CD4-positive, alpha-beta T cell treated with Interleukin-15 for 4 hours (primary cell): ENCODE measurements around the gene LSM10.

Experiments
- DNase-seq: peaks from one replicate; pipeline ENCODE4 v3.0.0-alpha.2; 2020; ENCODE audit warnings: low spot score

The LSM10 gene

DNA sequence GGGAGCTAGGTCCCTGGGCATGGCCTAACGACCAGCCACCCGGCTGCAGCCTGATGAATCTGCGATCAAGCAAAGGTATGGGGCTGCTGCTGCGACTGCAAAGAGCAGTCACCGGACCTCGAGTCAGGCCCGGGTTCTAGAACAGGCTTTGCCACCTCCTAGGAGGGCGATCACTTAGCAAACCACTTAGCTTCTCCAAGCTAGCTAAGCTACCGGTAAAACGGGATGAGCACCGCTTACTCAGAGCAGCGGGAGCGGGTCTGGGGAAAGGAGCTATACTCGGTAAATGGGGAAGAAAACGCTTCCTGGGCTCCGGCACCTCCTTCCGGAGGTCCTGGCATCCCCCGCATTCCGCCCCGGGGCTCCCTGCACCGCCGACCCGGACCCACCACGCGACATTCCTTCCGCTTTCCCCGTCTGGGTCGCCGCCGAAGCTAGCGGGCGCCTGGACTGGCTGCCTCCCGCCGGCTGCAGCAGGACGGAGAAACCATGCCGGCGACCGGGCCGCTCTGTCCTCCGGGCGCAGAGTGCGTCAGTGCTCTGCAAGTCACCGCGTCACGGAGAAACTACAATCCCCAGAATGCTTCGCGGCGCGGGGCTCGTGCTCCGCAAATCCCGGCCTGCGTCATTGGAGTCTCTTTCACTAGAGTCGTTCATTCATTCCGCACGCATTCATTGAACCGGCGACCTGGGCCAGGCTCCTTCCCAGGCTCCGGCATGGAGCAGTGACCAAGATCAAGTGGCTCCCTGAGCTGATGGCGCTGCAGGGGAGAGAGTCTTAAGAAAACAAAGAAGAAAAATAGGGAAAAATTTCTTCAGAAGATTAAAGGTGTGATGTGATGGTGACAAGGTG, at the start of gene LSM10:
Gene LSM10, minus strand, starts transcription at position 531 of the 853 bp plus-strand sequence. CDS start 3,779 bp downstream, outside the sequence.
- peak; percentile 88 for DNase-seq

DNA sequence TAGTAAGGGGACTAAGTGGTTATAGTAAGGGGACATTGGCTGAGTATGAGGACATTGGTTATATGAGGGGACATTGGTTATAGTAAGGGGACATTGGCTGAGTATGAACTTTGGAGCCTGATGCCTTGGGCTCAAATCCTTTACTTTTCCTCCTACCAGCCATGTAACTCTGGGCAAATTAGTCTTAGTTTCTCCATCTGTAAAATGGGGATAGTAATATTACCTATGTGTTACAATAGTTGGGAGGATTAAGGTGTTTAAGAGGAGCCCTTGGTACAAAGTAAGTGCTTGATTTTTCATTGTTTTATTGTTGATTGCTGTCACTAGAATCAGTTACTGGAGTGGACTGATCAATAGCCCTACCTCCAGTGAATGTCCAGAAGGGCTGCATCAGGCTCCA, 49.7 kb upstream of the LSM10 start:
- no peak for DNase-seq

DNA sequence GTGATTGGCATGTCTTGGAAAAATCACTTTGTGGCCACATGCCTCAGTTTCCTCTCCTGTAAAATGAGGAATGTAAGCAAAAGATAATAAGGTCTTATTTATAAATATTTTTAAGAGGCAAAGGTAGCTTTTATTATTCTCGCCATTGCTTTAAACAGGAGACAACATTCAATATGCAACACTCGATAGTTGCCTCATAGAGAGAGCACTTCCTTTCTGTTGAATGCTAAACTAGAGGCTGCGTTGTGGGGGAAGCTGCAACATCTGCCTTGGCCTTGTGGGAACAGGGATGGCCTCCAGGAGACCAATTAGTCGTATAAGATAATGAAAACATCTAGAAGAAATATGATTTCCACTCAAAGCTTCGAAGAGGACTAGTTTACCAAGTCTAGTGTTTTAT, 49.0 kb upstream of the LSM10 start:
- DNase-seq: no peak

DNA sequence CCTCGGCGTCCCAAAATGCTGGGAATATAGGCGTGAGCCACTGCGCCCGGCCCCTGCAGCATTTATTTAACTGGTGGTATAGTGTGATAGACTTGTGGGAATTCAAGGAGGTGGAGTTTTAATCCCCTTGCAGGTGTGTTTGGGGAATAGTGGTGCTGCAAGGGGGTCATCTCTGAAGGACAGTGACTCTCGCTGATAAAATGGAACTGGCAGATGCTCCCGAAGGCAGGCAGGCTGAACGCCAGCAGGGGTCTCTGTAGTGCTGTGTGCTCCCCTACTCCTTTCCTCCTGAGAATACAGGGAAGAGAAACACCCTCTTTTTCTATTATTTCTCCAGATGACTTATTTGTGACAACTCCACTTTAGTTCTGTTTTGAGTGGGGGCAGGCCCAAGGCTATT, 48.6 kb upstream of the LSM10 start:
- DNase-seq: no peak

DNA sequence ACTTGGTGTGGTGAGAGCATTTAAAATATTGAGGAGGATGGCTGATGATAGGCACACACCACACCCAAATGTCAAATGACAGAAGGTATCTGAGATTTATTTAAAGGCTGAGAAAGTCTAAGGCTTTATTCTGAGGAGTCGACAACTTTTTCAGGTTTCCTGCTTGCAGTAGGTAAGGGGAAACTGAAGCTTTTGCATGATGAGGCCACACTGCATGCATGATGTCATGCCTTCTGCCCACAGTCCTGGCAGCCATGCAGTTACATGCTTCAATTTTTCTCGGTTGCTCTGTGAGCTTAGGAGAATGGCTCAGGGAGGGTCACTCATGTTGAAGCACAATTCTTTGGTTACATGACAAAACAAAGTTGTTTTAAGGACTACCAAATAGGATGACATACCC, 45.6 kb upstream of the LSM10 start:
- no peak for DNase-seq

DNA sequence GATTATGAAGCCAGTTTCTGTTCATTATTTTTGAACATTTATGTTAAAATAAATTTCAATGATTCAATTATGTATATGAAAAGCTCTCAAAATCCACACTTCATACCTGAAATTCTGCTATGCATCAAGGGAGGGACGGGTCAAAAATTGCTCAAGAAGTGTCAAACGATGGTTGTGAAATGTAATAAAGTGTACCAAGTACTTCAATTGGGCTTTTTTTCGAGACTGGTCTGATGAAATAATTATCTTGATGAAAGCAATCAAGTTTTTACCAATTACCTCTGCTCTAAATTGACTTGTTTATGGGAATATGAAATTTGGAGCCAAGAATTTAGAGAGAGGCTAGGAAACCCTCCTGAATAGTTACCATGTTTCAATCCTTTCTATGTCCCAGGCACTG, 44.6 kb upstream of the LSM10 start:
- DNase-seq: no peak

DNA sequence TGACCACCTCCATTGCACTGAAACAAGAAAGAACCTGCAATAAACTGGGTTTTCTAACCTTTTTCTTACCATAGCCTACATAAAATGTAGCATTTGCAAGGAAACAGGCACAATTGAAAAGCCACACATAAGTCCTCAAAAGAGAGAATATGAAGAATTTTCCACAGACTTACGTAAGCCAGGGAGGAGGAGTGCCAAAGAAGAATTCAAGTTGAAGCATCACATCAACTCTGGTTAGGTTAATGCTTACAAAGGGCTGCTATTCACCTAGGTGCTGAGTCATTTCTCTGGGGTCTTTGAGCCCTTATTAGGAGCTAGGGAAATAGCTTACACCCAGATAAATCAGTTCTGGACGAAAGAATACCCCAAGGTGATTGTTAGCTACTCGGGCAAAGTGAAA, 42.9 kb upstream of the LSM10 start:
- no peak for DNase-seq

DNA sequence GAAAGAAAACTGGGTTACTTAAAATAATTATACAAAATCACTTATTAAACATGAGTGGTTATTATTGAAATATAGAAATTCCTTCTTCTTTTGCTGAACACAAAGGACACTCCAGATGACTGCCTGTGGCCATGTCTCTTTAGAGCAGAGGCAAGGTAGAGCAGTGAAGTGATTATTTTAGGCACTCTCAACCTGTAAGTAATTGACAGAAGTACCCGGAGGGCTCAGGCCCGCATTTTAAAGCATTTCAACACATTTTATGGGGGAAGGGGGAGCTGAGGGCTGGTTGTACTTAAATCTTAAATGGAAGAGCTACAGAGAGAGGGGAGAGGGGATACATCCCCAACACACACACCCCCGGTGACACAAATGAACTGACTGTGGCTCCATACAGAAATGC, 42.3 kb upstream of the LSM10 start:
- DNase-seq: no peak

DNA sequence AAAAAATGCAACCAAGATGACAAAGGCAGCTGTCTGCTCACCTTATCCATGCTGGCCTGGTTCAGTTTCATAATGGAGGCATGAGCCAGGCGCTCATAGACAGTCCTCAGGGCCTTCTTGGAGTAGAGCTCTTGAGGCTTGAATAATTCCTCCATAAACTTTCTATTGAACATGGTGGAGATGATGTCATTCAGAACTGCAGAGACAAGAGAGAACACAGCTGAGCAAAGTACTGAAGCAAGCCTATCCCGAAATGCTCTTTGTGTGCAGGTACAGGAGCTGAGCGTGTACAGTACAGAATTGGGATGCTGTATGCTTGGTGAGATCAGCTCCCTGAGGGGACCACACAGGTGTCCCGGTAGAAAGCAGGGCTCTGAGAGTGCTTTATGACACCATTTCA, 41.0 kb upstream of the LSM10 start:
- no peak for DNase-seq

DNA sequence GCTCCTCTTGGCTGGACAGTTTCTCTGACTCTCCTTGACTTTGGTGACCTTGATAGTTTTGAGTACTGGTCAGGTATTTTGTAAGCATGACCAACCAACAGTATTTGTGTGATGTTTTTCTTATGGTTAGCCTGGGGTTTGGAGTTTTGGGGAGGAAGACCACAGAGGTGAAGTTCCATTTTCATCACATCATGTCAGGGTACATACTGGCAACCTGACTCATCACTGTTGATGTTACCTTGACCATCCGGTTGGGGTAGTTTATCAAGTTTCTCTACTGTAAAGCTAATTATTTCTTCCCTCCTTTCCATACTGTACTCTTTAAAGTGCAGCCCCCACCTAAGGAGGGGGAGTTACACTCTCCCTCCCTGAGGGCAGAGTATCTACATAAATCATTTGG, 39.1 kb upstream of the LSM10 start:
- DNase-seq: no peak

DNA sequence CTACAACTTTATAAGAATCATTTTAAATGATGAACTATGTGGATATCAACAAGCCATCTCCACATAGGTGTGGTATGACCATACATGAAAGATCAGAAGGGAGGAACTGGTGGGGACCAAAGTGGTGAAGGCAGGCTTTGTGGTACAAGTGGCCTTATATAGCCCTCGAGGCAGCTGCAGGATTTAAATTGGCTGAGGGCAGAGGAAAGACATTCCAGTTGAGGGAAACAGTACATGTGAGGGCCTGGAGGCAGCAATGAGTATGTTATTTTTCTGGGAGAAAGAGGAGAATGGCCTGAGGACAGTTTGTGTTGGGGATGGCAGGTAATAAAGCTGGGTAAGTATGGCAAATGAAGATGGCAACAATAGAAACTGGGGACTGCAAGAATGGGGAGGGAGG, 35.4 kb upstream of the LSM10 start:
- no peak for DNase-seq

DNA sequence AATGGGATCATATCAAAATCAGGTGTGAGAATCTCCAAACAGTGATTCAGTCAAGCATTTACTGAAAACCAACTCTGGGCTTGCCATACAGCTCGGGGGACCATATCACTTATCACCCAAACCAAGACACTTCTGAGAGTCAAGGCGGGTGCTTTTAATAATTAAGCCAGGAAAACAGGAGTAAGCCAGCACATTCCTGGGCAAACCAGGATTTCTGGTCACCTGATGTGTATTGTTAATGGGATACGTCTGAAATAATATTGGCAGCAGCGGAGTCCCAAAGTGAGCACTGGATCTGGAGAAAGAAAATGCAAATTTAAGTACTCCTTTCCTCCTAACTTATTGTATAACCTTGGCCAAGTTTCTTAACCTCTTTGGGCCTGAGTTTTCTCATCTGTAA, 34.9 kb upstream of the LSM10 start:
- no peak for DNase-seq

DNA sequence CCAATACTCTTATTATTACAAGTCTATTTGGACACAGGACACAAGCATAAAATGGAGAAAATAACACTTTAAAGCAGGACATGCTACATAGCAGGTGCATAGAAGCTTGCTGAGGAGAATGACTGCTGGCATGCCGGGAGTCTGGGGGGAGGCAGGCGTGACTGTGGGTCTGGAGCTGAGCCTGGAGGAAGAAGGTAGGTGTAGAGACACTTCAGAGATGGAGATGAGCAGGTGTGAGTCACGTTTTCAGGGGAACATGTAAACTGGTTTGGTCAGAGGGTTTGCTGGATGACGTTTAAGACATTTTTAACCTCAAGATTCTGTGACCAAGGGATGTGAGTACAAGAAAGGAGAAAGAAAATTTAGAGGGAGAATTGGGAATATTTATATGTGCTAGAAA, 28.1 kb upstream of the LSM10 start:
- no peak for DNase-seq

DNA sequence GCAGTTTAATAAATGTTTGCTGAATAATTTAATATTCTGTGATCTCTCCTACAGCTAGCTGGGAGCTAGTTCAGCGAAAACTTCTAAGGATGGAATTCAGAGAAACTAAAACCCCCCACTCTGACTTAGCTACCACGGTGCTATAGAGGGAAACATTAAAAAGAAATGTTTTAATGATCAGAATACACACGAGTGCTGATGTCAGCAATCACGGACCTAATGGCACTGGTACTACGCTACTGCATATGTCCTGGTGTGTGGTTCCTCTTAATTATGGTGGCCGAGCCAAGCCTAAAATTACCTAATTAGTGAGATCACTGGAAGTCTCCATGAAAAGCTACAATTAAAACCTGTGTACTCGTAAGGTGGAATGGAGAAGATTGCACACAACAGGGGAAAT, 23.9 kb upstream of the LSM10 start:
- DNase-seq: no peak

DNA sequence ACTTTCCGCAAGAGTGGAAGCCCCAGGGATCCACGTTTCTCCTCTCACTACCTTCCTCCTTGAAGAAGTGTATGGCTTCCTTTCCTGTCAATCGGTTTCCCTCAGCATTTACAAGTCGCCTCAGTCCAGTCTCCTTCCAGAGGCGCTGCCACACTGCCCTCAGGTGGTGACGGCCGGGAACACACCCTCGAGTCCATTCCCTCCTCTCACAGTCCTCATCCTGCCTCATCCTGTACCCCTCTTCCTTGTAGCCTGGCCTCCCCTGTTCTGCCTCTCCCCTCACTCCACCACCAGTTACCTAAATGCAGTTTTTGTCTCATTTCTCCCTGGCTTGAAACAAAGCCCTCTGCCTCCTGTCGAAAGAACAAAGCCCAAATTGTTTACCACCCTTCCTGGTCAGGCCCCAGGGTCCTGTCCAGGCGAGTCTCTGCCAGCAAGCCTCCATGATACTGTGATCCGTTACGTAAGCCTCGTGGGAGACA, 23.2 kb upstream of the LSM10 start:
- DNase-seq: peak; percentile 90

DNA sequence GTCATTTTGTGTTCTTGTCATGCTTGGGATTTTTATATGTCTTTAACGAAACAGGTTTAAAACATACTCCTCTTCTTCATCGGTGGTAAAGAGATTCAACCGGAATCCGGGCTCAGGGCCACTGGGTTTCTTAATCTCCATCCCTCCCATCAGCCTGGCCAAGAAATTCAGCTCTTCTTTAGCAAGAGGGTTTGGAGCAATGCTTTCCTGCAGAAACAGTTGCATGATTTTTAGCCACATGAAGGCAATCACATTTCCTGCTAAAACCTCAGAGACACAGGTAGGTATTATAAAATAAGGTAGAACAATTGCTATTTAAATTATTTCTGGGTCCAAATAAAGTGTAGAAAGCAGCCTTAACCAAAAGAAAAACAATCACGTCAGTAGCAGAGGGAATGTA, 22.7 kb upstream of the LSM10 start:
- peak; percentile 5 for DNase-seq

DNA sequence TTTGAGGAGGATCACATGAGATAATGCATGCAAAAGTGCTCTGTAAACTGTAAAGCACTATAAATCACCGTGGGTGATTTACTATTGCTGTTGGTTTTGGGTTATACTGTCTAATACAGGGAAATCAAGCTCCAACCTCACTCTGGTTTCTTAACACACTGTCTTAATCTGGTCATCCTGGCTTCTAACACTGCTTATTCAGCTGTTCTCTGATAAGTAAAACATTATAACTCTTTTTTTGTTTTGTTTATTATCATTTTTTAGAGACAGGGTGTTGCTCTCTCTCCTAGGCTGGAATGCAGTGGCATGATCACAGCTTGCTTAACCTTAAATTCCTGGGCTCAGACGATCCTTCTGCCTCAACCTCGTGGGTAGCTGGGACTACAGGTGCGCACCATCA, 21.9 kb upstream of the LSM10 start:
- no peak for DNase-seq

DNA sequence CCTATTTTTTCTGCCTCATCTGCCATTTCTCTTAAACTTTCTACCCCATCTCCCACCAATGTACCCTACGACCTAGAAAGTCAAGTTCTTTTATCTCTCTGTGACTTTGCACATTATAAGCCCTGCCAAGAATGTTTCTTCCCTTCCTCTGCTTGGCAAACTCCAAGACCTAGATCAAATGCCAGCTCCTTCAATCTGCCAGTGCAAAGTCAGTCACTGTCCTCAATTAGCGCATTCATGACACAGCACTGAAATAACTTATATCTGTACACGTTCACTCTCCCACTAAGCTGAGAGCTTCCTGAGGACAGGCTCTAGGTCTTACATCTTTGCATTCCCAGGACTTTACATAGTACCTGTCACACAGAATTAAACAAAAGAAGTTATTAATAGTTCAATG, 21.4 kb upstream of the LSM10 start:
- no peak for DNase-seq

DNA sequence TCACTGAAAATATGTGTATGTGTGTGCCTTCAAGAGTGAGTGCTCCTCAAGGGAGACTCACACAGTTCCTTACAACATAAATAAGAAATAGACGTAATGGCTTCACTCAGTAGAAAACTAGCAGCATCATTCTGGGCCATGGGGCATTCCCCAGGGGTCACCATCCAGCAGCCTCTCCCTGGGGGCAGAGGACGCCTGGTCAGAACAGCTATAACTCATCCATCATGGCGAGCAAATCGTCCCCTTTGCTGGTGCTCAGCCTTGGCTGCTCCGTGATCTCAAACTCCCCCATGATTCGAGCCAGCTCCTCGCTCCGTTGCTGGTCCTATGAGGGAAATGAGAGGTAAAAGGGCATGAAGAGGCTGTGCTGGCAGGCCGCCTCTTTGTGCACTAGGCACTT, 20.2 kb upstream of the LSM10 start:
- DNase-seq: no peak

DNA sequence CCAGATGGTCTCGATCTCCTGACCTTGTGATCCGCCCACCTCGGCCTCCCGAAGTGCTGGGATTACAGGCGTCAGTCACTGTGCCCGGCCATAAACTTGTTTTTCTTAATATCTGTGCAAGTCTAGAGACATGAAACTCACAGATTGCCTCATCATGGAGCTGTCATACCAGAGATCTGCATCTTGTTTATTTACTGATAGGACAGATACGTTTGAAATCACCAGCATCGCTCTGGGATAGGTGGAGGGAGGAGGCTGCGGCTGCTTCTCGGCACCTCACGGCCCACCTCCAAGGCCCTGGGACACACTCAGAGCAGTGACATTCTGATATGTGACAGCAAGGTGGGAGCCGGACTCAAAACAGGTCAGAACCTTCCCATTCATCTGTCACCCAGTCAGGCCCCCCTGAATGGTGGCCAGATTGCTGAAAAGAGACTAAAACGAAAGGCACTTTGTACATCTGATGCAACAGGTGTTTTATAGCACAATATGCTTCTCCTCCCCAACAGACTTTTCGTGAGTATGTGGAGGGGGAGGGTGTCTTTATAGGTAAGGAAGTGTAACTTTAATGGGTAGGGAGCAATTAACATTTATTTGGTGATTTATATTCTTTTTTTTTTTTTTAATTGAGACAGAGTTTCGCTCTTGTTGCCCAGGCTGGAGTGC, 18.1 kb upstream of the LSM10 start:
- DNase-seq: no peak

DNA sequence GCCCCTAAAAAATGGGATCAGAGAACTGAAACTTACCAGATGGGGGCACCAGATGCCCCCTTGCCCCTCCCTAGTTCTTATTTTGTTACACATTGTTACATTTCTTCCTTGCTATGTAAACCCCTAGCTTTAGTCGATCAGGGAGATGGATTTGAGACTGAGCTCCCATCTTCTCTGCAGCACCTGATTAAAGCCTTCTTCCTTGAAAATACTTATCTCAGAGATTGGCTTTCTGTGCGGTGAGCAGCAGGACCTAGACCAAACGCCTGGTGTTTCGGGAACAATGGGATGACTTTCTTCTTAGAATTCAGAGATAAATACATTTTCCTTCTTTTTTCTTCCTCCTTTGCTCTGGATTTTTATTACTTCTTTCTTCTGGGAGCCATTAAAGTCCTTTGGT, 16.7 kb upstream of the LSM10 start:
- DNase-seq: no peak

DNA sequence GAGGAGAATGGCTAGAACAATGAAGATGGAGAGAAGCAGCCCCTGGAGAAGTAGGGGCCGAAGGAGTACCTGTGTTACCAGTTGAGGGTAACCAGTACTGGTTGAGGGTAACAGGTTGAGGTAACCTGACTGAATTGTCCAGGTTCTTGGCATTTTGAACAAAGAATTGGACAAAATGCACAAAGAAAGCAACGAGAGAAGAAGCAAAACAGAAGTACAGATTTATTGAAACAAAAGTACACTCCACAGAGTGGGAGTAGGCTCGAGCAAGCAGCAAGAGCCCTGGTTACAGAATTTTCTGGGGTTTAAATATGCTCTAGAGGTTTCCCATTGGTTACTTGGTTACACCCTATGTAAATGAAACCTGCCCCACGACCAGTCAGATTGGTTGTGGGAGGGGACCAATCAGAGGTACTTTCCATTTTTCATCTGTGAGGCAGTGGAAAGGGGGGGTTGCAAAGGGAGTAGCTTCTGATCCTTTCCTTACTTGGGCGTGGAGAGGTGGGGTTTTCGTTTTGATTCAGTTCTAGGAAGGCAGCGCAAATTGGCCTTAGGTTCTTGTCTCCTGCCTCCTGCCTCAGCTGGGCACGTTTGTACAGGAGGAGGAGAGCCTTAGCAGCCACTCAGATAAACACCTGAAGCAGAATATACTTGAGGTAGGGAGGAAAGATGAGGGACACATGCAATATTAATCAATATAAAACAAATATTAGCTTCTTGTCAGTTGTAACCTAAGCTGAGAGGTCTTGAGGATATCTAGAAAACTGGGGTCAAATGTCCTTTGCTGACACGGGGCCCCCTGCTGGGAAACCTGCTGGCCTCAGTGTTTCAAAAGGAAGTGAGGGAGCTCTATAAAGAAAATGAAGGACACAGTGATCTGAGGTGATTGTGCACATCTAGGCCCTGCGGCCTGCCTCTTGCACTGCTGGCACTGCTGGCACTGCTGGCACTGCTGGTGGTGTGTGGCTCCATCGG, 14.3 kb upstream of the LSM10 start:
- DNase-seq: peak; percentile 49
